SKM-1 (cell line): ENCODE measurements around the gene CSTA.
"Not testable (repeated sequence)": the region's sequence is repeated elsewhere in the genome, so short reads cannot be mapped to it uniquely, and the experiment has no call there.

ENCODE experiments used
- DNase-seq: peaks from one replicate; lab custom pipeline; 2025; ENCODE audit not compliant: unreplicated experiment; lab: John Stamatoyannopoulos, UW

Gene CSTA

DNA sequence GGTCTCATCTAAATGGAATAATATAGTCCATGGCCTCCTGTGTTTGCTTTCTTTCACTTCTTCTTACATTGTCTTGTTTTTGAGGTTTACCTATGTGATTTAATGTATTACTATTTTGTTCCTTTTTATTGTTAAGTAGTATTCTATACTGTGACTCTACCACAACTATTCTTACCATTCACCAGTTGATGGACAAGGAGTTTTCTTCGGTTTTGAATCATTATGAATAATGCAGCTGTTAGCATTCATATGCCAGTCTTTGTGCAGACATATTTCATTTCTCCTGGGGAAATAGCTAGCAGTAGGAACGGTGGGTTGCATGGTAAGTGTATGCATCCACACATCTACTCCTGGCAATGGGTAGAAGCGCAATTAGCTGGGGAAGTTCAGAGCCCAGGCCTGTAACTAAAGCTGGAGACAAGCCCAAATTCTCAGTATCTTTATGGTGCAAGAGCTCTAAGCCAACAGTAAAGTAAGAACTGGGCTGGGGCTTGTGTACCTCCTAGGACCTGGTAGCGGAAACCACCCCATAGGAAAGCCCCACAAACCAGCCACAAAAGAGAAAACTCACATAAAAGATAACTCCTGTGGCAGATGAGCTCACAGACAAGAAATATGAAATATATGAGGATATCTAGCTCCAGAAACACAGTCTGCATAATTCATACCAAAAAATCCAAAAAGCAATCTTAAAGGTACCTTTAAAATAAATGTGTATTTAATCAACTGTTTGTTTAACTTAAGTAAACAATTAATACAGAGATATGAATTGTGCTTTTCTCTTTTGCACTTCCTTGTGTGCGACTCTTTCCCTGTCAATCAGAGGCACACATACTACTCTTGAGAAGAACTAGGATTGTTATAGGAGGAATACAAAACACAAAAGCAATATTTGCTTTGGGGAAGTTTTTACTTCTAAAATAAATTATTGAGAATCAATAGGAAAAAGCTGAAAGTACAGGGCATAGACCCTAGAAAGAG lies 2.7 kb upstream of the CSTA start:
- DNase-seq = peak; percentile 67

DNA sequence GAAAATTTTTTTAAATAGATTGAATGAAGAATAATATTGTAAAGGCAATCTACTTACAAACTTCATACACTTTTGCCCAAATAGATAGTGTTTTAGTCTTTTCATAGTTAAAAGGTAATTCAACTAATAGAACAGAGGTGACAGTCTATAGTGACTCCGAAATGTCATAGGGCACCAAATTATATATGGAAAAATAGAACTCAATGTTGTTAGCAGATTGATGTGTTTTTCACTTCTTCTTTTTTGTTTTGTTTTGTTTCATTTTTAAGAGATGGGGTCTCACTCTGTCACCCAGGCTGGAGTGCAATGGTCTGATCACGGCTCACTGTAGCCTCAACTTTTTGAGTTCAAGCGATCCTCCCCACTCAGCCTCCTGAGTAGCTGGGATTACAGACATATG lies 721 bp downstream of the CSTA start:
- no peak for DNase-seq

DNA sequence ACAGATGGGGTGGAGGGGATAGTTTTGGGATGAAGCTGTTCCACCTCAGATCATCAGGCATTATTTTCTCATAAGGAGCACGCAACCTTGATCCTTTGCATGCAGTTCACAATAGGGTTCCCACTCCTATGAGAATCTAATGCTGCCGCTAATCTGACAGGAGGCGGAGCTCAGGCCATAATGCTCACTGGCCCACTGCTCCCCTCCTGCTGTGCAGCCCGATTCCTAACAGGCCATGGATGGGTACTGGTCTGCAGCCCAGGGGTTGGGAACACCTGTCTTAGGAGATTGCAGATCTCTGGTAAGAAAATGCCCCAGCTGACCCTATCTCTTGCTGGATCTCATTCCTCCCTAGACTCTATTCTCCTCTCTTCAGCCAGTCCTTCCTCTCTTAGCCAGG lies 6.8 kb downstream of the CSTA start:
- DNase-seq = no peak

DNA sequence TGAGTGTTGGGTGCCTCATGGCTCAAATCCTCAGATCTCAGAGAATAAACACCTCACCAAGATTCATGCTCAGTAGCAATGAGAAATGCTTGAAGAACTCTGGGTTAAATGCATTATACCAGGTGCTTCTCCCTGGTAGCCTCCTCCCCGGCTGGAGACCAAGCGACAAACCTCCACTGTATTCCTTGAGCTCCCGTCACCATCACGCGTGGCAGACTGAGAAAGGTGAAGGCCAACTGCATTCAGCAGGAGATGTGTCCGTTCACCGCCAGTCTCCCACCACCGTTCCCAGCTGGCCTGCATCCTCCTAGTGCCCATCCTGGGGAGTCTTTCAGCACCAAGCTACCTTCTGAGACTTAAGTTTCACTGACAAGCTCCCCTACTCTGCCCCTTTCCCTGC lies 7.5 kb downstream of the CSTA start:
- no peak for DNase-seq

DNA sequence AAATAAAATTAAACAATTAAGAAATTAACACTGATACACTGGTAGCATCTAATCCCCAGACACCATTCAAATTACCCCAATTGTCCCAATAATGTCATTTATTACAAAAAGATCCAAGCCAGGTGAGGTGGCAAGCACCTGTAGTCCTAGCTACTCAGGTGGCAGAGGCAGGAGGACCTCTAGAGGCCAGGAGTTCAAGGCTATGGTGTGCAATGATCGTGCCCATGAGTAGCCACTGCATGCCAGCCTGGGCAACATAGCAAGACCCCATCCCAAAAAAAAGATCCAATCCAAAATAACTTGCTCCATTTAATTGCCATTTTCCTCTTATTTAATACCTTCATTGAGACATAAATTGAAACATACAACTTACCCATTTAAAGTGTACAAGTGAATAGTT lies 17.8 kb downstream of the CSTA start:
- no peak for DNase-seq

DNA sequence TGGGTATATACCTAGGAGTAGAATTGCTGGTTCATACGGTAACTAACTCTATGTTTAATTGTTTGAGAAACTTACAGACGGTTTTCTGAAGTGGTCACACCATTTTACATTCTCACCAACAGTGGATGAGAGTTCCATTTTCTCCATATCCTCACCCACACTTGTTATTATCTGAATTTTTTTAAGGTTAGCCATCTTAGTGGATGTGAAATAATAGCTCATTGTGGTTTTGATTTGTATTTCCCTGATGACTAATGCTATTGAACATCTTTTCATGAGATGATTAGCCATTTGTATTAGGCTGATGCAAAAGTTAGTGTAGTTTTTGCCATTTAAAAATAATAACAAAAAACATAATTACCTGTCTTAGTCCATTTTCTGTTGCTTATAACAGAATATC lies 18.6 kb downstream of the CSTA start:
- no peak for DNase-seq

DNA sequence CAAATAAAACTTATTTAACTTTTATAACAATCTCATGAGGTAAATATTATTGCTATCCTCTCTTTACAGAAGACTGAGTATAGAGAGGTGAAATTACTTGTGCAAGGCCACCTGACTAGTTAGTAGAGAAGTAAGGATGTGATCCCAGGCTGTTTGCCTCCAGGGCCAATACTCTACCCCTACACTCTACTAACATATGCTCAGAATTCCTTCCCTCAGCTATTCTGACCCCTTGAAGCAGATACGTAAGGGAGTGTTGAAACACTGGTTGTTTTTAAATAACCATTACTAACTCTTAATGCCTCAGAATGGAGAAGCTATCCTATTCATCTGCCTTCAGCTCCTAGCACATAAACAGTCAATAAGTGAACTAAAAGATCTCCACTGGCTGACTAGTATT lies 24.1 kb downstream of the CSTA start:
- DNase-seq = no peak

DNA sequence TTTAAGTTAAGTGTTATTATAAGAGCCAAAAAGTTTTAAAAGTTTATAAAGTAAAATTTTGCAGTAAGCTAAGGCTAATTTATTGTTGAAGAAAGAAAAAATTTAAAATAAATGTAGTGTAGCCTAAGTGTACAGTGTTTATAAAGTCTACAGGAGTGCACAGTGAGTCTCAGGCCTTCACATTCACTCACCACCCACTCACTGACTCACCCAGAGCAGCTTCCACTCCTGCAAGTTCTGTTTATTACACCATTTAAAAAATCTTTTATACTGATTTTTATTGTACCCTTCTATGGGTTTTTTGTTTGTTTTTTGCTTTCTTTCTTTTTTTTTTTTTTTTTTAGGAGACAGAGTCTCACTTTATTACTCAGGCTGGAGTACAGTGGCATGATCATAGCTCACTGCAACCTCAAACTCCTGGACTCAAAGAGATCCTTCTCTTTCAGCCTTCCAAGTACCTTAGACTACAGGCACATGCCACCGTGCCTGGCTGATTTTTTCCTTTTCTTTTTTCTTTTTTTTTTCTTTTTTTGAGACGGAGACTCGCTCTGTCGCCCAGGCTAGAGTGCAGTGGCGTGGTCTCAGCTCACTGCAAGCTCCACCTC lies 25.9 kb downstream of the CSTA start:
- no peak for DNase-seq

DNA sequence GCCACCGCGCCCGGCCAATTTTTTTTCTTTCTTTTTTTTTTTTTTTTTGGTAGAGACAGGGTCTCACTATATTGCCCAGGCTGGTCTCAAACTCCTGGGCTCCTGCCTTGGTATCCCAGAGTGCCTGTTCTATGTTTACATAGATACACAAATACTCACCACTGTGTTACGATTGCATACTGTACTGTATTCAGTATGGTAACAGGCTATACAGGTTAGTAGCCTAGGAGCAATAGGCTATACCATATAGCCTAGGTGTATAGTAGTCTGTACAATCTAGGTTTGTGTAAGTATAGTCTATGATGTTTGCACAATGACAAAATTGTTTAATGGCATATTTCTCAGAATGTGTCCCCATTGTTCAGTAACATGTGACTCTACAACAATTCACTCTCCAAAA lies 26.6 kb downstream of the CSTA start:
- DNase-seq = no peak

DNA sequence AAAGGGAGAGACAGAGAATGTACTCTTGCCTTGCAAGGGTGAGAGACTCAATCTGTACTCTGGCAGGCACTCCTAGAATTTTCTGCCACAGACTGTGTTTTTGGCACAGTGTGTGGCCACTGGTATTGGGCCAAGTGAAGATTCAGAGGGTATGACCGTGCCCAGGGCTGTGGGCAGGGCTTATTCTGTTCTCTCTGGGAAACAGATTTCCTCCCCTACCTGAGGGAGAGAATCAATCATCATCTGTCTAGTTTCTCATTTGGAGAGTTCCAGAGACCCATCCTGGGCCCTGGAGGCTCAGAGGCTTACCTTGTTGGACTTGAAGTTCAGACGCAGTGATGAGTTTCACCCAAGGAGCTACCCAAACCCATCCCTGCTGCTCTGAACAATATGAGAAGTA lies 28.2 kb downstream of the CSTA start:
- no peak for DNase-seq

DNA sequence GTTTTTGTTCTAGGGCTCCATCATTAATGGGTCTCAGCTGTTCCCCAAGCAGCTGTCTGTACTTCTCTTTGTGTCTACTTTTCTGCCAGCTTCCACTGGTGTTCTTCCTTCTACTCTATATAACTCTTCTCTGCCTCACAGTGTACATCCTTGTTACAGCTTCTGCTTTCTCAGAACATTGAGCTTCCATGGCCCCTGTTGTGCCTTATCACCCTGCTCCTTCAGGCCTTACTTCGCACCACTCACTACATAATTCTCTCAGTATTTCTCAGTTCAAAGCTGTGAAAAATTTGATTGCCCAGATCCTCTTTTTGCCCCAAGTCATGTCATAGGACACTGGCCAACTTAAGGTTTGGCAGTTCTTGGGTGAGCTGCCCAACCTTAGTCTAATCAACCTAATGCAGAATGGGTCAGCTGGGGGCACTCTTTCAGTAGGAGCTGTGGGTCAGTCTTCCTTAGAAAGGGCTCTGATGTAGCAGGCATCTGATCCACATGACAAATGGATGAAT lies 28.9 kb downstream of the CSTA start:
- no peak for DNase-seq

DNA sequence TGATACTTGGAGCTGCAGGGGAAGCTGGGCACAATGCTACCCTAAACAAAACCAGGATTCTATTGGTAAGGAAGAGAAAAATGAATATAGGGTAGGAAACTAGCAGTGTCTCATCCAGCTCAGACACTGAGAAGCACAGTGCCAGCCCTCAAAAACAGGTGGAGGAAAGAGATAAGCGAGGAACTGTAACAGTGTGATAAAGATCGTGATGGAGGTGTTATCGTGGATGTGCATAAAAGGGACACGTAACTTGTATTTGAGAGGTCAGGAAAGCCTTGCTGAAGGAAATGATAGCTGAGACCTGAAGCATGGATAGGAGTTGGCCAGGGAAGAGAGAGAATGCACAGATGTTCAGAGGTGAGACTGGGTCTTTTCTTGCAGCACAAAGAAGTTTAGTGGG lies 30.6 kb downstream of the CSTA start:
- no peak for DNase-seq

DNA sequence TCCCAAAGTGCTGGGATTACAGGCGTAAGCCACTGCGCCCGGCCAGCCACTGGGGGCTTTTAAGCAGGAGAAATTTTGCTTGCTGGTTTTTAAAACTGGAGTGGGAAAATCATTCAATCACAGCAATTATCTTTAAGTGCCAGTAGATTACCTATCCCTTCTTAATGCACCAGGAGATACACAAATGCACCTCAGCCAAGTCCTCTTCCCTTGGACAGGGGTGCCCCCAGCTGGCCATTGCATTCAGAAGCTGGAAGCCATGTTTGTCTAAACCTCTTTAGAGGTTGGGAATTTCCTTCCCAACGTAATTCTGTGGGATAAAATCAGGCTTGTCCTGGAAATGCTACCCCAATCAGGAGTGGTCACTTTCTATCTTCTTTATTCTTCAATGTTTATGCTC lies 31.4 kb downstream of the CSTA start:
- no peak for DNase-seq

DNA sequence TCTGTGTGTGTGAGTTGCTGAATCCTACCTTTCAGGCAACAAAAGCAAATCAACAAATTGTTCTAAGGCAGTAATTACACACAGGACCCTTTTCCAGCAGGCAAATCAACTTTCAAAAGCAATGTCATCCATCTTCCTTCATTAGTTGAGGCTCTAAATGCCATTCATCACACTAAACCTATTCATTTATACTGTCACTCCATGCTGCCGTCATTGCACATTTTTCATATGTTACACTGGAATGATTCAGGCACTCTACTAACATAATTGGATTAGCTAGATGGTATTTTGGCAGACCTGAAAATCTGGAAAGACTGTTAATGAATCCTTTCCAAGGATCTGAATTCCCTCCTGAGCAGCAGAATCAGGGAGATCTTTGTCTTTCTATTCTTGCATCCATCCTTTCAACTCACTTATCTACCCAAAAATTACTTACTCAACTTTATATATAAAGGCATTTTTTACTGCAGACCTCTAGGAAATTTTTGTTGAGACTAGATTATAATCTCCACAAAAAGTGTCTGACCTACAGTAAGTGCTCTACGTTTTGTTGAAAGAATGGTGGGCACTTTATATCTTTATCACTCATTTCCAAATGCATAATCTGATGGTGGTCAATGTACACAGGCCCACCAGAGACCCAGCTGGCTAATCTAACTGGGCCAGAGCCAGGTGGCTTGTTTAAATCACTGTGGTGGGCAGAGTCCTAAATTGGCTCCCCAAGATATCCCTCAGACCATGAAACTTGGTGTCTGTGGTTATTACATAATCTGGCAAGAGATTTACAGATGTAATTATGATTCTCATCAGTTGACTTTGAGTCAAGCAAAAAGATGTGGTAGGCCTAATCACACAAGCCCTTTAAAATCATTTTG lies 33.0 kb downstream of the CSTA start:
- DNase-seq = no peak

DNA sequence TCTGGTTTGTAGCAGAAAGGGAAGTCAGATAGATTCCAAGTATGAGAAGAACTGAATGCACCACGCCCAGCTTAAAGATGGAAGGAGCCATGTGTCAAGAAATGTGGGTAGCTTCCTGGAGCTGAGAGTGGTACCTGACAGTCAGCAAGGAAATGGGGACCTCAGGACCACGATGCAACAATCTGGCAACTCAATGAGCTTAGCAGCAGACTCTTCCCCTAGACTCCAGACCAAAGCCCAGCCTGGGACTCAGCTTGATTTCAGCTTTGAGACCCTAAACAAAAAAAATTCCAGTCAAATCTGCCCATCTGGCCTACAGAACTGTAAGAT lies 33.6 kb downstream of the CSTA start:
- no peak for DNase-seq

DNA sequence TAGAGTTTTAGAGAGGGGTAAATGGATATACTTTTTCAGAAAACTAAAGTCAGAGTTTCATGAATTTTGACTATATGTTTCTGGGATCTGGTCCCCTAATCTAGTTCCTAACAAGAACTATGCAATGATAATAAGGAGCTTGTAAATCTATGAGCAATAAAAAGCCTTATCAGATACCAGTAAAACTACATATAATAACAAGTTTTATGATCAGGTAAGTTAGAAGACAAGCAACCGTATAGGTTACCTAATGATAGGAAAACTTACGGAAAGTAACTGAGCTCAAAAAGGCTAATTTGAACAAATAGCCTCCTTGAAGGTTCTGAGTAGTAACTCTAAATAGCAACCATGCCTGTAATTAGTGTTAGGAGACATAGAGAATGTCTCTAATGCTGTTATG lies 37.0 kb downstream of the CSTA start:
- DNase-seq = no peak

DNA sequence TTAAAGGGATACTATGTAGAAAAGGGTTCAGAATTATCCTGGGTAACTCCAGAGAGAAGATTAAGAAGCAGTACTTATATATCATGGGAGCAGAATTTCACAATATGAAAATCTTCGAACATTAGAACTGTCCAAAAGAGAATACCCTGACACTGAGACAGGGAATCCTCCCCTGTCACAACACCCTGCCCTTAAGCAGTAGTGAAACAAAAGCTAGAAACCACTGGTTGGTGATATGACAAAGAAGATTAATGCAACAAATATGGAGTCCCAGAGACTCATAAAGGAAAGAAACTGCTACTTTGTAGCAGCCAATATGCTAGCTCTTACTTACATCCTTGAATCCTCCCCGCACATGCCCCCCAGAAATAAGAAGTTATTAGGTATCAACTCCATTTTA lies 39.4 kb downstream of the CSTA start:
- no peak for DNase-seq

DNA sequence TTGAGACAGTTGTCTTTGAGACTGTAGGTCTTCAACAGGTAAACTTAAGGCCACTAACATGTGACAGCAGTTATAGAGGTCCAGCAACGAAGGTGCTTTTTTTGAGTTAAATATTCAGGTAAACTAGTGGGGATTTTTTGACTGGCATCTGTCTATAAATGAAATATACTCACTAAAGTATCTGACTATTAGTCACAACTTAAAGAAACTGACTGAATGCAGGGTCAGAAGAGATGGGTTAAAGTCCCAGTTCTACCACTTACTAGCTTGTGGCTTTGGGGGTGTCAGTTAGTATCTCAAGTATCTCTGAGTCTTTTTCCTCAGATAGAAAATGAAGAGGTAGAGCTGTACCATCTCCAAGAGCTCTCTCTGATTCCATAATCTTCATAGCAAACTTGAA lies 40.0 kb downstream of the CSTA start:
- DNase-seq = no peak

DNA sequence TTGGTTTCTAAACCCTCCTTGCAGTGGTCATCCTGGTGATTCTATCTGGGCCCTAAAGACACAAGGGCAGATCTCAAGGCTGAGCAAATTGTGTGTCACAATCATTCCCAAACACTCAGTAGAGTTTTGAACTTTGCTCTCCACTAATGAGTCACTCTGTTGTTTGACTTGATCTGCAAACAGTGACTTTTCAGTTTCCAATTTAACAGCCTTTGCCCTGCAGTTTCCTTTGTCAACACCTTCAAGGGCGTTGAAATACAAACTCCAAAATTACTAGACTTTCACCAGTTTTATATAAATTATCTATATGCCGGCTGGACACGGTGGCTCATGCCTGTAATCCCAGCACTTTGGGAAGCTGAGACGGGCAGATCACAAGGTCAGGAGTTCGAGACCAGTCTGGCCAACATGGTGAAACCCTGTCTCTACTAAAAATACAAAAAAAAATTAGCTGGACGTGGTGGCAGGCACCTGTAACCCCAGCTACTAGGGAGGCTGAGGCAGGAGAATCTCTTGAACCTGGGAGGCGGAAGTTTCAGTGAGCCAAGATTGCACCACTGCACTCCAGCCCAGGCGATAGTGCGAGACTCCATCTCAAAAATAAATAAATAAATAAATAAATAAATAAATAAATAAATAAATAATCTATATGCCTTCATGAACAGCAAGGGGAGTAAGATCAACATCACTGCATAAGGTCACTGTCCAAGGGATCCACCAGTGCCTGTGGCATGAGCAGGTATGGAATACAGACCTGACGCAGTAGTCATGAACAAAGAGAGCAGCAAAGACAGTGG lies 40.7 kb downstream of the CSTA start:
- not testable (repeated sequence) for DNase-seq

DNA sequence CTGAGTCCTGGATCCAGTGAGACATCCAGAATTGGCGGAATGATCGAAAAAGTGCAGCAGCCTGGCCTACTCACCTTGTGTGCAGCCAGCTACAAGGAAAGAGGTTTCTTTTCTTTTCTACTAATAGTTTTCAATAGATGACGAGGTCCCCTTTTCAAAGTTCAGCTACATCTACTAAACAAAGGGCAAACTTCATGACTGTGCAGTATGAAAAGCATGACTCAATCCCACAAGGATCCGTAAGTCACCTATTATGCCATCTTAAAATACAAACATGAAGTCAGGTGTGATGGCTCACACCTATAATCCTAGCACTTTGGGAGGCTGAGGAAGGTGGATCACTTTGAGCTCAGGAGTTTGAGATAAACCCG lies 41.3 kb downstream of the CSTA start:
- DNase-seq = no peak

DNA sequence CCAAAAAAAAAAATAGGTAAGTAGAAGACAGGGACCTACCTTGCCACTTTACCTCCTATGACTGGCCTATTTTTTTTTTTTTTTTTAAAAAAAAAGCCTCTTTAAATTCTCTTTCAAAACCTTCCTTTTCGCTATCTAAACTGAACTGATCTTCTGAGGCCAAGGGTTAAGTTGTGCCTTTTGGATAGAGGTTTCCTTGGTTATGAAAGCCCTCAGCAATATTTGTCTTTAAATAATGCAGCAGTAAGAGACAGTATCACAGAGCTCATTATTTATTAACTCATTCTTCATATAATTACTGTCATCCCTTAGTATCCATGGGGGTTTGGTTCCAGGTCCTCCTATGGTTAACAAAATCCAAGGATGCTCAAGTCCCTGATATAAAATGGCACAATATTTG lies 49.0 kb downstream of the CSTA start:
- no peak for DNase-seq
